Calu3 (cell line): ENCODE results near the gene SIGLECL1. TPM values are rescaled to one million over a fixed set of nuclear protein-coding genes. Genes with fewer than 3 reads are reported as not detected.
"Not testable (repeated sequence)": the region's sequence is repeated elsewhere in the genome, so short reads cannot be mapped to it uniquely, and the experiment has no call there.

Source experiments
- BruUV-seq: library from RNA; stranded (reverse); fragments of 400-500 nt; replicated peaks from 2 replicates; lab custom pipeline; 2021; lab: Mats Ljungman, UMichigan
- CTCF ChIA-PET: fragments of 300-600 bp; sonication (Branson Sonifier 250); formaldehyde crosslinking; loops from one replicate; lab custom pipeline; 2022; ENCODE audit warnings: antibody characterized with exemption; lab: Charles Lee
- DNase-seq: peaks from one replicate; pipeline ENCODE4 v3.0.0; 2022
- H3K27ac Mint-ChIP-seq: one replicate; pipeline ENCODE4 v1.8.0; 2022; ENCODE audit warnings: mixed read lengths; ENCODE audit not compliant: unreplicated experiment
- H3K27me3 Mint-ChIP-seq: one replicate; pipeline ENCODE4 v1.8.0; 2022; ENCODE audit warnings: mixed read lengths; ENCODE audit not compliant: unreplicated experiment
- H3K36me3 Mint-ChIP-seq: one replicate; pipeline ENCODE4 v1.8.0; 2022; ENCODE audit warnings: mild to moderate bottlenecking, moderate library complexity, mixed read lengths; ENCODE audit not compliant: insufficient read depth, unreplicated experiment
- H3K4me1 Mint-ChIP-seq: one replicate; pipeline ENCODE4 v1.8.0; 2022; ENCODE audit warnings: mild to moderate bottlenecking, low read depth, mixed read lengths; ENCODE audit not compliant: unreplicated experiment
- H3K4me3 Mint-ChIP-seq: one replicate; pipeline ENCODE4 v1.8.0; 2022; ENCODE audit warnings: mild to moderate bottlenecking, low read depth, moderate library complexity, mixed read lengths; ENCODE audit not compliant: unreplicated experiment
- H3K9me3 Mint-ChIP-seq: one replicate; pipeline ENCODE4 v1.8.0; 2022; ENCODE audit warnings: low read depth, mixed read lengths; ENCODE audit not compliant: unreplicated experiment
- intact Hi-C: fragments of 100-400 bp; cut with micrococcal nuclease; formaldehyde crosslinking; loops from one replicate; pipeline ENCODE4 v1.10.0; 2022; ENCODE audit not compliant: unreplicated experiment
- total RNA-seq: library from RNA; stranded (reverse); gene quantifications from 2 replicates; pipeline ENCODE4 v1.2.3, GENCODE V29; 2022
- TF ChIP-seq, protein P1 (sequence below): fragments of 200-600 bp; IDR thresholded peaks from one replicate; pipeline ENCODE4 v1.8.0; 2022; ENCODE audit warnings: antibody characterized with exemption; ENCODE audit not compliant: unreplicated experiment

SIGLECL1 gene
- total RNA-seq, 1 experiment from 2014 or later: not detected

DNA sequence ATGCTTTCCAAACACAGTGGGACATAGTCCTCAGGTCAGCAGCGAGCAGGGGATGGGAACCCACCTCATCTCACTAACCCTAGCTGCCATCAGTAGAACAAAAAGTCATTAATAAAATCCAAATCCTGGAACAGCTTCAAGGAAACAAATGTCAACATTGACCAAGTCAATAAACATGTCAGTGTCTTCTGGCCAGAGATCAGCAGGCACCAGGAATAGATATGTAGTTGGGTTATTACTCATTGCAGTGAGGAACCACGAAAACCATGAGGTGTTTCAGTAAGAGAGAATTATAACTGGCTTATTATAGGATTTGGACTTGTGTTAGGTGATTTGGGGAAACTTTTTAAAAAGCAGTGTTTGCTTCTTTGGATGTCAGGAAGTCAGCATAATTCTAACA lies 43.1 kb upstream of the SIGLECL1 start:
- H3K36me3 Mint-ChIP-seq: no peaks in the 10 kb centered on the region
- no peak overlapping the region for H3K27ac Mint-ChIP-seq
- no peak overlapping the region for H3K4me3 Mint-ChIP-seq
- DNase-seq: no peak
- peaks cover 57% of the 10 kb centered on the region for H3K27me3 Mint-ChIP-seq
- BruUV-seq: no TSS peak
- CTCF ChIA-PET: no interaction called here
- TF ChIP-seq, protein P1, sequence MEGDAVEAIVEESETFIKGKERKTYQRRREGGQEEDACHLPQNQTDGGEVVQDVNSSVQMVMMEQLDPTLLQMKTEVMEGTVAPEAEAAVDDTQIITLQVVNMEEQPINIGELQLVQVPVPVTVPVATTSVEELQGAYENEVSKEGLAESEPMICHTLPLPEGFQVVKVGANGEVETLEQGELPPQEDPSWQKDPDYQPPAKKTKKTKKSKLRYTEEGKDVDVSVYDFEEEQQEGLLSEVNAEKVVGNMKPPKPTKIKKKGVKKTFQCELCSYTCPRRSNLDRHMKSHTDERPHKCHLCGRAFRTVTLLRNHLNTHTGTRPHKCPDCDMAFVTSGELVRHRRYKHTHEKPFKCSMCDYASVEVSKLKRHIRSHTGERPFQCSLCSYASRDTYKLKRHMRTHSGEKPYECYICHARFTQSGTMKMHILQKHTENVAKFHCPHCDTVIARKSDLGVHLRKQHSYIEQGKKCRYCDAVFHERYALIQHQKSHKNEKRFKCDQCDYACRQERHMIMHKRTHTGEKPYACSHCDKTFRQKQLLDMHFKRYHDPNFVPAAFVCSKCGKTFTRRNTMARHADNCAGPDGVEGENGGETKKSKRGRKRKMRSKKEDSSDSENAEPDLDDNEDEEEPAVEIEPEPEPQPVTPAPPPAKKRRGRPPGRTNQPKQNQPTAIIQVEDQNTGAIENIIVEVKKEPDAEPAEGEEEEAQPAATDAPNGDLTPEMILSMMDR: no peak
- intact Hi-C loops: no loop called here
- H3K4me1 Mint-ChIP-seq: no peaks in the 10 kb centered on the region
- no peaks in the 10 kb centered on the region for H3K9me3 Mint-ChIP-seq

DNA sequence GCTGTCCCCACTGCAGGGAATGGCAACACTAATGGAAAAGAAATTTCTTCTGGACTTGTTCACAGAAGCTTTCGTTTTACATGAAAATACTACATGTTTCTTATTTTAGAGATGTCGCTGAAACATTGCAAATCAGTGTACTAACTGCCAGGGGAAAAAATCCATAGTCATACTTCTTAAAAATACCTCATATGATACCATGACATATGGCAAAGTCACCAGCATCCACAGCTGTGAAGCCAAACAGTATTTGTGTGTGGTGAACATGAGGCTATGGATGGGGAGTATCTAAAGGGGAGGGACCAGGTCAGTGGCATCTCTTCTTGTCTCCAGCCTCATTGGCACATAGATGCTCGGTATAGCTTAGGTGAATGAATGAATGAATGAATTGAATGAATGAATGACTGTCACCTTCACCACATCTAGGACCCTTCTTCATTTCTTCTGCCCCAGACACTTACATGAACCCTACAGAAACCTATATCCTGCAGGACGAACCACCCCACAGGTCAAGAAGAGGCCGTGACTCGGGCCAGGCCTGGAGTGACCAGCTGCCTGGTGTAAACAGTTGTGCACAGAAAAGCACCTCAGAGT lies 40.6 kb upstream of the SIGLECL1 start:
- Mint-ChIP-seq H3K9me3 (no peaks in the 10 kb centered on the region), H3K27me3 (peaks cover 40% of the 10 kb centered on the region), H3K36me3 (no peaks in the 10 kb centered on the region), H3K4me1 (no peaks in the 10 kb centered on the region), H3K27ac (no peak overlapping the region), H3K4me3 (no peak overlapping the region)
- intact Hi-C loops: no loop called here
- no peak for DNase-seq
- CTCF ChIA-PET: no interaction called here
- TF ChIP-seq, protein P1: no peak
- BruUV-seq: no TSS peak

DNA sequence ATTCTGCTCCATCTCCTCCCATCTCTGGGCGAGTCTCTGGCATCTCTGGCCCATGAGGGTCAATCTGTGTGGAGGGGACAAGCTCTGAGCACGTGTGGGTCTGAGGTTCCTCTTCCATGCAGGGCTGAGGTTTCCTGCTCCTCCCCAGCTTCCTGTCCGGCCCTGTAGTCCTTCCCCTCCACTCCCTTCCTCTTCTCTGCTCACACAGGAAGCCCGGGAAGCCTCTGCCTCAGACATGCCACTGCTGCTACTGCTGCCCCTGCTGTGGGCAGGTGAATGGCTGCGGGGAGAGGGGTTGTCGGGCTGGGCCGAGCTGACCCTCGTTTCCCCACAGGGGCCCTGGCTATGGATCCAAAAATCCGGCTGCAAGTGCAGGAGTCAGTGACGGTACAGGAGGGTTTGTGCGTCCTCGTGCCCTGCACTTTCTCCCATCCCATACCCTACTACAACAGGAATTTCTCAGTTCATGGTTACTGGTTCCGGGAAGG lies 40.0 kb upstream of the SIGLECL1 start:
- H3K4me3 Mint-ChIP-seq, CTCF ChIA-PET, H3K4me1 Mint-ChIP-seq, H3K27ac Mint-ChIP-seq, BruUV-seq, H3K9me3 Mint-ChIP-seq, intact Hi-C loops, DNase-seq, H3K36me3 Mint-ChIP-seq: not testable (repeated sequence)
- H3K27me3 Mint-ChIP-seq: peaks cover 40% of the 10 kb centered on the region

DNA sequence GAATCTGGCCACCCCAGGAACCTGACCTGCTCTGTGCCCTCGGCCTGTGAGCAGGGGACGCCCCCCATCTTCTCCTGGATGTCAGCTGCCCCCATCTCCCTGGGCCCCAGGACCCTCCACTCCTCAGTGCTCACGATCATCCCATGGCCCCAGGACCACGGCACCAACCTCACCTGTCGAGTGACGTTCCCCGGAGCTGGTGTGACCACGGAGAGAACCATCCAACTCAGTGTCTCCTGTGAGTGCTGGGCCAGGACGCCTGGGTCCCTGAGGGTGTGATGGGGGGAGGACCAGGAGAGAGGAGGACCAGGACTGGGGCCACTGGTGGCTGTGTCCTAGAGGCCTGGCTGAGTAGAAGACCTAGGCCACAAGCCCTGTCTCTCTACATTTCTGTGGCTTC lies 39.0 kb upstream of the SIGLECL1 start:
- Mint-ChIP-seq H3K4me3 (no peak overlapping the region), H3K36me3 (no peaks in the 10 kb centered on the region), H3K4me1 (no peaks in the 10 kb centered on the region), H3K27me3 (peaks cover 41% of the 10 kb centered on the region), H3K27ac (no peak overlapping the region), H3K9me3 (no peaks in the 10 kb centered on the region)
- BruUV-seq: no TSS peak
- CTCF ChIA-PET: no interaction called here
- intact Hi-C loops: no loop called here
- TF ChIP-seq, protein P1: no peak
- DNase-seq: no peak

DNA sequence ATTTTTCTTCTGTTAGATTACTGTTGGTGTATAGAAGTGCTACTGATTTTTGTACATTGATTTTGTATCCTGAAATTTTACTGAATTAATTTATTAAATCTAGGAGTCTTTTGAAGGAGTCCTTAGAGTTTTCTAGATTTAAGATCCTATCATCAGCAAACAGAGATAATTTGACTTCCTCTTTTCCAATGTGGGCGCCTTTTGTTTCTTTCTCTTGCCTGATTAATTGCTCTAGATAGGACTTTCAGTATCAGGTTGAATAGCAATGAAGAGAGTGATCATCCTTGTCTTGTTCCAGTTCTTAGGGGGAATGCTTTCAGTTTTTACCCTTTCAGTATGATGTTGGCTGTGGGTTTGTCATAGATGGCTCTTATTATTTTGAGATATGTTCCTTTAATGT lies 31.6 kb upstream of the SIGLECL1 start:
- Mint-ChIP-seq H3K27me3 (peaks cover 83% of the 10 kb centered on the region), H3K4me1 (no peaks in the 10 kb centered on the region), H3K36me3 (no peaks in the 10 kb centered on the region), H3K27ac (no peak overlapping the region), H3K9me3 (no peaks in the 10 kb centered on the region), H3K4me3 (no peak overlapping the region)
- TF ChIP-seq, protein P1: no peak
- BruUV-seq: no TSS peak
- intact Hi-C loops: no loop called here
- CTCF ChIA-PET: no interaction called here
- DNase-seq: no peak
